Measurements from ENCODE around the gene HDLBP. TPM values are rescaled to one million over a fixed set of nuclear protein-coding genes. Genes with fewer than 3 reads are reported as not detected.

The HDLBP gene
- total RNA-seq, 1 donor from 2014 or later, result 922 TPM

- Histone ChIP-seq H3K36me3 (ENCODE audit: insufficient read depth, low read length) (no peaks in the 10 kb centered on the region), H3K9ac (ENCODE audit: low read length) (no peak overlapping the region), H3K4me2 (ENCODE audit: low read length) (no peak overlapping the region), H3K4me1 (ENCODE audit: insufficient read depth, low read length) (no peaks in the 10 kb centered on the region), H3K27me3 (ENCODE audit: insufficient read depth, low read length) (no peaks in the 10 kb centered on the region), H3K27ac (ENCODE audit: low read depth, low read length) (no peak overlapping the region), H3K79me2 (ENCODE audit: insufficient read depth, low read length) (peaks cover 99% of the 10 kb centered on the region), H3K4me3 (ENCODE audit: insufficient read depth, low read depth, low read length) (no peak overlapping the region), H3K9me3 (ENCODE audit: insufficient read depth, low read depth, low read length) (no peaks in the 10 kb centered on the region), H4K20me1 (ENCODE audit: insufficient read depth, low read length) (peaks cover 93% of the 10 kb centered on the region), H2AFZ (ENCODE audit: low read depth, low read length) (no peak overlapping the region)
- Mint-ChIP-seq H3K36me3 (ENCODE audit: low read depth, unreplicated experiment) (peaks cover 3% of the 10 kb centered on the region), H3K27ac (ENCODE audit: unreplicated experiment) (no peak overlapping the region), H3K4me1 (ENCODE audit: low read depth, unreplicated experiment) (peaks cover 1% of the 10 kb centered on the region), H3K9me3 (ENCODE audit: unreplicated experiment) (no peaks in the 10 kb centered on the region), H3K27me3 (ENCODE audit: low read depth, unreplicated experiment) (no peaks in the 10 kb centered on the region), H3K4me3 (ENCODE audit: unreplicated experiment) (no peak overlapping the region)
- no peak for DNase-seq (ENCODE audit: low read depth)
- FAIRE-seq, result no peak
- TF ChIP-seq CTCF (IDR thresholded peaks at IDR 0.05; ENCODE audit: insufficient read depth, low read depth, low read length) (no peak), EZH2 (IDR thresholded peaks at IDR 0.05; ENCODE audit: insufficient read depth, low read length) (no peak)
Measured at GRCh38 chr2:241291977-241292376, 23.5 kb downstream of the HDLBP start.

GRCh38 chr2:241291153-241291552 is 24.3 kb downstream of the HDLBP start:
- FAIRE-seq, result no peak
- peaks cover 93% of the 10 kb centered on the region for H4K20me1 ChIP-seq (ENCODE audit: insufficient read depth, low read length)

More at GRCh38 chr2:241291153-241291552, 24.3 kb downstream of the HDLBP start:
- no peak for DNase-seq (ENCODE audit: low read depth)
- Histone ChIP-seq H3K9me3 (ENCODE audit: insufficient read depth, low read depth, low read length) (no peaks in the 10 kb centered on the region), H3K9ac (ENCODE audit: low read length) (no peak overlapping the region), H2AFZ (ENCODE audit: low read depth, low read length) (no peak overlapping the region), H3K27me3 (ENCODE audit: insufficient read depth, low read length) (no peaks in the 10 kb centered on the region), H3K4me1 (ENCODE audit: insufficient read depth, low read length) (no peaks in the 10 kb centered on the region), H3K27ac (ENCODE audit: low read depth, low read length) (no peak overlapping the region), H3K79me2 (ENCODE audit: insufficient read depth, low read length) (peaks cover 99% of the 10 kb centered on the region), H3K4me3 (ENCODE audit: insufficient read depth, low read depth, low read length) (no peak overlapping the region), H3K36me3 (ENCODE audit: insufficient read depth, low read length) (no peaks in the 10 kb centered on the region), H3K4me2 (ENCODE audit: low read length) (no peak overlapping the region)
- TF ChIP-seq CTCF (IDR thresholded peaks at IDR 0.05; ENCODE audit: insufficient read depth, low read depth, low read length), result no peak
- no peak for TF ChIP-seq EZH2 (IDR thresholded peaks at IDR 0.05; ENCODE audit: insufficient read depth, low read length)
- Mint-ChIP-seq H3K36me3 (ENCODE audit: low read depth, unreplicated experiment) (peaks cover 6% of the 10 kb centered on the region), H3K27me3 (ENCODE audit: low read depth, unreplicated experiment) (no peaks in the 10 kb centered on the region), H3K4me3 (ENCODE audit: unreplicated experiment) (no peak overlapping the region), H3K9me3 (ENCODE audit: unreplicated experiment) (no peaks in the 10 kb centered on the region), H3K27ac (ENCODE audit: unreplicated experiment) (no peak overlapping the region), H3K4me1 (ENCODE audit: low read depth, unreplicated experiment) (peaks cover 4% of the 10 kb centered on the region)

Data from astrocyte (in vitro differentiated cells and primary cell).